Type B pancreatic cell (in vitro differentiated cells): ENCODE measurements around the gene TEX47. TPM values are rescaled to one million over a fixed set of nuclear protein-coding genes. Genes with fewer than 3 reads are reported as not detected.
A peak's percentile ranks its signal among the peaks of the same experiment; 100 is the strongest.

Source experiments
- DNase-seq: peaks from one replicate; pipeline ENCODE4 v3.0.0; 2021; ENCODE audit warnings: mixed read lengths; ENCODE audit not compliant: unreplicated experiment; ENCODE audit errors: extremely low spot score
- H3K27ac Mint-ChIP-seq: 2 replicates; pipeline ENCODE4 v1.8.0; 2021; ENCODE audit warnings: mild to moderate bottlenecking, mixed read lengths
- H3K27me3 Mint-ChIP-seq: 2 replicates; pipeline ENCODE4 v1.8.0; 2021; ENCODE audit warnings: mixed read lengths
- H3K36me3 Mint-ChIP-seq: 2 replicates; pipeline ENCODE4 v1.8.0; 2021; ENCODE audit warnings: mixed read lengths
- H3K4me1 Mint-ChIP-seq: one replicate; pipeline ENCODE4 v1.8.0; 2021; ENCODE audit warnings: mixed read lengths; ENCODE audit not compliant: unreplicated experiment
- H3K4me3 Mint-ChIP-seq: 2 replicates; pipeline ENCODE4 v1.8.0; 2021; ENCODE audit warnings: mild to moderate bottlenecking, mixed read lengths
- H3K9me3 Mint-ChIP-seq: 2 replicates; pipeline ENCODE4 v1.8.0; 2021; ENCODE audit warnings: mixed read lengths
- total RNA-seq: library from RNA; stranded (reverse); gene quantifications from 2 replicates; pipeline ENCODE4 v1.2.1, GENCODE V29; 2021; ENCODE audit warnings: low replicate concordance
- TF ChIP-seq, protein P1 (sequence below): fragments of 200-600 bp; sonication (generic); conservative IDR thresholded peaks from 2 replicates; pipeline ENCODE4 v1.5.0; 2021; ENCODE audit warnings: antibody characterized with exemption, mild to moderate bottlenecking

The TEX47 gene
- total RNA-seq, 1 donor from 2014 or later = not detected

DNA sequence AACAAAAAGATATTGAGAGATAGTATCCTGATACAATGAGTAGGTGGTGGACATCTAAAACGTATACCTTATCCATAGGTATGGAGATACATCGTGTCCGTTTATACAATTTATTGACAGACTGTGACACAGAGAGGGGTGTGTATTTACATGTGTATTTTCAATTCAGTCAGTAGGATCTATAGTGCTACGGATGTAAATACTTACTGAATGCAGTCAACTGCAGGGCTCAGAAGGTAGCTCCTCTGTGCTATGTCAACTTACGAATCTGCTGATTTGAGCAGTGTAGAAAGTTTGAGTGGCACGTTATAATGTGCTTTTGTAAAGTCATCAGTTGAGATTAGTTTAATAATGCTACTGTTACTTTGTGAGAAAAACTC, 35.4 kb downstream of the TEX47 start:
- H3K4me3 Mint-ChIP-seq = peak overlapping the region; percentile 80
- no peaks in the 10 kb centered on the region for H3K36me3 Mint-ChIP-seq
- TF ChIP-seq, protein P1, sequence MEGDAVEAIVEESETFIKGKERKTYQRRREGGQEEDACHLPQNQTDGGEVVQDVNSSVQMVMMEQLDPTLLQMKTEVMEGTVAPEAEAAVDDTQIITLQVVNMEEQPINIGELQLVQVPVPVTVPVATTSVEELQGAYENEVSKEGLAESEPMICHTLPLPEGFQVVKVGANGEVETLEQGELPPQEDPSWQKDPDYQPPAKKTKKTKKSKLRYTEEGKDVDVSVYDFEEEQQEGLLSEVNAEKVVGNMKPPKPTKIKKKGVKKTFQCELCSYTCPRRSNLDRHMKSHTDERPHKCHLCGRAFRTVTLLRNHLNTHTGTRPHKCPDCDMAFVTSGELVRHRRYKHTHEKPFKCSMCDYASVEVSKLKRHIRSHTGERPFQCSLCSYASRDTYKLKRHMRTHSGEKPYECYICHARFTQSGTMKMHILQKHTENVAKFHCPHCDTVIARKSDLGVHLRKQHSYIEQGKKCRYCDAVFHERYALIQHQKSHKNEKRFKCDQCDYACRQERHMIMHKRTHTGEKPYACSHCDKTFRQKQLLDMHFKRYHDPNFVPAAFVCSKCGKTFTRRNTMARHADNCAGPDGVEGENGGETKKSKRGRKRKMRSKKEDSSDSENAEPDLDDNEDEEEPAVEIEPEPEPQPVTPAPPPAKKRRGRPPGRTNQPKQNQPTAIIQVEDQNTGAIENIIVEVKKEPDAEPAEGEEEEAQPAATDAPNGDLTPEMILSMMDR = no peak
- DNase-seq = no peak
- H3K4me1 Mint-ChIP-seq = no peaks in the 10 kb centered on the region
- H3K27me3 Mint-ChIP-seq = peaks cover 85% of the 10 kb centered on the region
- no peak overlapping the region for H3K27ac Mint-ChIP-seq
- H3K9me3 Mint-ChIP-seq = no peaks in the 10 kb centered on the region

DNA sequence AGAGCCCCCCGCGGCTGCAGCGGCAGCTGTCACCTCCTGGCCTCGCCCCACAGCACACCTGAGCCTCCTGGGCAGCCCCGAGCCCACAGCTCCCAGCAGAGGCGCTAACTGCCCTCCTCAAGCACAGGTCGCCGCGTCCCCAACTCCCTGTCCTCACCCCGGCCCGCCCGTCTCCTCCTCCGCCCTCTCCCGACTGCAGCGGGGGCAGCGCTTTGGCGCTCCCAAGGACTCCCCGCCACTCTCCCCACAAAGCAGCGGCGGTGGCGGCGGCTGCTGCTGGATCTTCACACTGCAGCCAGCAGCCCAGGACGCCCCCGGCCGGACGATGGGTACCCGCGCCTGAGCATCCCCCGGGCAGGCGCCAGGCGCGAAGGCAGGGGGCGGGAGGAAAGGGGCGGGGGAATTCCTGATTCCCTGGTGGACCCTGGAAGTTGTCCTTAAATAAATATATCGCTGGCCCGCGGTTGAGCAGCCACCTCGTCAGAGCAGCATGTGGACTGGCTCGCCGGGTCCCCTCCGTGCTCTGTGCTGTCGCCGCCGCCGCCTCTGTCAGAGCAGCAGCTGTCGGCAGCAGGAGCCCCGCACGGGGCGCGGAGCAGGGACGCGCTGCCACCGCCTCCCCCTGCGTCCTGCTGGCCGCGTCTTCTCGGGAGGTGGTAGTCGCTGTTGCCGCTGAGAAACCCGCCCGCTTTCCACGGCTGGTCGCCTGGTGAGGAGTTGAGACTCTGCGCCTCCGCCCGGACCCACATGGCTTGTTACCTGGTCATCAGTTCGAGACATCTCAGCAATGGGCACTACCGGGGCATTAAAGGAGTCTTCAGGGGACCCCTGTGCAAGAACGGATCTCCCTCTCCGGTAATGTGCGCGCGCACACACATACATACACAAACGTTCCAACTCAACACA, 36.1 kb downstream of the TEX47 start, which contains the start of gene ZNF804B:
Gene ZNF804B (plus strand): TSS at position 471 of the 906 bp plus-strand sequence. CDS start 277 bp downstream, at position 748.
- H3K9me3 Mint-ChIP-seq = no peaks in the 10 kb centered on the region
- DNase-seq = no peak
- no peaks in the 10 kb centered on the region for H3K36me3 Mint-ChIP-seq
- TF ChIP-seq, protein P1 = no peak
- no peaks in the 10 kb centered on the region for H3K4me1 Mint-ChIP-seq
- H3K27me3 Mint-ChIP-seq = peaks cover 85% of the 10 kb centered on the region
- no peak within 1 kb of the TSS for H3K27ac Mint-ChIP-seq
- peak within 1 kb of the TSS; percentile 80 for H3K4me3 Mint-ChIP-seq

DNA sequence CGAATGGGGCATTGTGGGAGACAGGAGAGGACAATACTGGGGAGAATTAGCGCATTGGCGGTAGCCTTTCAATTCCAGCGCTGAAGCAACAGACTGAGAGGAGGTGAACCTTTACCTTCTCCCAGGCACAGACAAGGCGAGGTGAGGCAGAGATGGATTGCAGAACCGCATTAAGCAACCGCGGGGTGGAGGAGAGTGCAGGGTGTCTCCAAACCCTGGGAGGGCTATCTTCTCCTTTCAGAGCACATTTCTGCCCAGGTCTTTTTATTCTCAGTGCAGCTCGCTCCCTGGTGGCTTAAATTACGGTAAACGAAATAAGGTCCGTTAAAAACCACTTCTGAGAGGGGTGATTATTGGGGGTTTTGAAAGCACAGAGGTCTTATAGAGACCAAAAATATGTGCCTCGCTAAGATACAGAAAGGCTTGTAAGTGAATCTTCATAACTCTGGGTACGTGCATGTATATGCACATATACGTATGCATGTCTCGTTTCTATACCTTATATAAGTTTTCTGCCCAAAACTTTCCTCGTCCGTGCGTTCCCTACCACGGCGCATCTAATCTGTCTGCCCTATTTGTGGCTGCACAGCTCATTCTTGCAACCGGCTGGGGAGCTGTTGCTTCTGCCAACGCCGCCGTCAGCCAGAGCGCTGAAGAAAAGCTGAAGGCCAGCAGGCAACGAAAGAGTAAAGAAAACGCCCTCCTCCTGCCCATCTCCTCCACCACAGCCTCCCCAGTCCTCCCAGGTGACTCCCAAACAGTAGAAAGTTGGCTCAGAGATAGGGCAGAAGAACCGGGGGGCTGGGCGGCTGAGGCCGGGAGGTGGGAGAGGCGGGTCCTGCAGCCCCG, 36.9 kb downstream of the TEX47 start:
- Mint-ChIP-seq H3K27me3 (peaks cover 89% of the 10 kb centered on the region), H3K4me3 (peak overlapping the region; percentile 80), H3K36me3 (no peaks in the 10 kb centered on the region), H3K27ac (no peak overlapping the region), H3K9me3 (no peaks in the 10 kb centered on the region), H3K4me1 (no peaks in the 10 kb centered on the region)
- TF ChIP-seq, protein P1 = no peak
- DNase-seq = peak; percentile 71

DNA sequence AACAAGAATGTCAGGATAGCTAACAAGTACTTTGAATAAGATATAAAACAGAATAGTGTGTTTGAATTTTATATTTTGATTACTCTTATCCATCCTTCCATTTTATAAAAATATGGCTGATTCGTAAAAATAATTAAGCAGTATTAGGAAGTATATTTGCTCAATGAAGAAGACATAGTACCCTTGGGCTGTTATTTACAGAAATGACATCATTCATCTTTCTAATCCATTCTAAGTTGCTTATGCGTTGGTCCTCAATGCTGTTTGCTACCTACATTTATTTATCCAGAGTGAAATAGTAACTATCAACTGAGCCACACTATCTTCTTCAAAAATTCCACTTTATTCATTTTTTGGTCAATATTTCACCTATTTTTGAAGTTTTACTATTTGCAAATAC, 38.2 kb downstream of the TEX47 start:
- DNase-seq = no peak
- Mint-ChIP-seq H3K9me3 (no peaks in the 10 kb centered on the region), H3K4me3 (no peak overlapping the region), H3K36me3 (no peaks in the 10 kb centered on the region), H3K27me3 (peaks cover 89% of the 10 kb centered on the region), H3K4me1 (no peaks in the 10 kb centered on the region), H3K27ac (no peak overlapping the region)
- TF ChIP-seq, protein P1 = no peak

DNA sequence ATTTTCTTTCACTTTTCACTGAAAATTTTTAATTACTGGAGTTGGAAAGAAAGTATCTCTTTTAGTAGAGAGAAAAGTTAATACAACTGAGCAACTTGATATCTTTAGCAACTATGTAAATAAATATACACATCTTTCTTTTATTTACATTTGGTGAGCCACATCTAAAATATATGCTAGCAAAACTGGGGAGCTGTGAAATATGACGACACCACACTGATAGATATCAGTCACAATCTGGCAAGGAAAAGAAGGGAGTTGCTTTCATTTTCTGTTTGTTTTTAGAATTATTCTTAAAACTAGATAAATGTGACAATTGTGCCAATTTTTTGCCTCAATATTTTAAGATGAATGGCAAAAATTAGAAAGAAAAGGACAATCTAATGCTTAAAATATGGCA, 38.7 kb downstream of the TEX47 start:
- H3K27me3 Mint-ChIP-seq = peaks cover 89% of the 10 kb centered on the region
- no peak for DNase-seq
- TF ChIP-seq, protein P1 = no peak
- no peak overlapping the region for H3K4me3 Mint-ChIP-seq
- H3K27ac Mint-ChIP-seq = no peak overlapping the region
- H3K36me3 Mint-ChIP-seq = no peaks in the 10 kb centered on the region
- no peaks in the 10 kb centered on the region for H3K9me3 Mint-ChIP-seq
- H3K4me1 Mint-ChIP-seq = no peaks in the 10 kb centered on the region
